ENCODE data around the gene CDH1.

CDH1 gene

DNA sequence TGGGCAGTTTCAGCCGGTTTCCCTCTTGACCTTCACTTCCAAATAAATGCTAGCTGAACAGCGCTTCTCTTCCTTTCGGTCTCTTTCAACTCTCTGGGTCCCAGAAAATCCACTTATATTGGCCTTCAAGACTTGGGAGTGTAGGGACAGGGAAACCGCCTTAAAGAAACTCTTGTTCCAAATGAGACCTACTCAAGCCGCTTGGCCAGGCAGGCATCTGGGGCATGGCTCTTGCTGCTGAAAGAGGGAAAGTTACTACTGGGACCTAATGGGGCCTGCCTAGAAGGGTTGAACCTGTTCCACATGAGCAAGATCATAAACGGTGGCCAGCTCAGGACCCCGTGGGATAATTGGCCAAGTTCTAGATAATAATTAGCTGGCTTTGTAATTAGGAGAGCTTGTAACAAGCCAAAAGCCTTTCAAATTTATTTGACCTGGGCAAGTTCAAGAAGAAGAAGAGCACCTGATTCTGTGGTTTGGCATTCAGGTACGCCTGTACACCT lies 13.2 kb downstream of the CDH1 start:
- TF ChIP-seq, protein P1, sequence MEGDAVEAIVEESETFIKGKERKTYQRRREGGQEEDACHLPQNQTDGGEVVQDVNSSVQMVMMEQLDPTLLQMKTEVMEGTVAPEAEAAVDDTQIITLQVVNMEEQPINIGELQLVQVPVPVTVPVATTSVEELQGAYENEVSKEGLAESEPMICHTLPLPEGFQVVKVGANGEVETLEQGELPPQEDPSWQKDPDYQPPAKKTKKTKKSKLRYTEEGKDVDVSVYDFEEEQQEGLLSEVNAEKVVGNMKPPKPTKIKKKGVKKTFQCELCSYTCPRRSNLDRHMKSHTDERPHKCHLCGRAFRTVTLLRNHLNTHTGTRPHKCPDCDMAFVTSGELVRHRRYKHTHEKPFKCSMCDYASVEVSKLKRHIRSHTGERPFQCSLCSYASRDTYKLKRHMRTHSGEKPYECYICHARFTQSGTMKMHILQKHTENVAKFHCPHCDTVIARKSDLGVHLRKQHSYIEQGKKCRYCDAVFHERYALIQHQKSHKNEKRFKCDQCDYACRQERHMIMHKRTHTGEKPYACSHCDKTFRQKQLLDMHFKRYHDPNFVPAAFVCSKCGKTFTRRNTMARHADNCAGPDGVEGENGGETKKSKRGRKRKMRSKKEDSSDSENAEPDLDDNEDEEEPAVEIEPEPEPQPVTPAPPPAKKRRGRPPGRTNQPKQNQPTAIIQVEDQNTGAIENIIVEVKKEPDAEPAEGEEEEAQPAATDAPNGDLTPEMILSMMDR (conservative IDR thresholded peaks at IDR 0.05; ENCODE audit: low read depth, low read length) = no peak
- no peak overlapping the region for H3K4me3 ChIP-seq (ENCODE audit: low read length)
- DNase-seq (ENCODE audit: low read depth) = no peak

DNA sequence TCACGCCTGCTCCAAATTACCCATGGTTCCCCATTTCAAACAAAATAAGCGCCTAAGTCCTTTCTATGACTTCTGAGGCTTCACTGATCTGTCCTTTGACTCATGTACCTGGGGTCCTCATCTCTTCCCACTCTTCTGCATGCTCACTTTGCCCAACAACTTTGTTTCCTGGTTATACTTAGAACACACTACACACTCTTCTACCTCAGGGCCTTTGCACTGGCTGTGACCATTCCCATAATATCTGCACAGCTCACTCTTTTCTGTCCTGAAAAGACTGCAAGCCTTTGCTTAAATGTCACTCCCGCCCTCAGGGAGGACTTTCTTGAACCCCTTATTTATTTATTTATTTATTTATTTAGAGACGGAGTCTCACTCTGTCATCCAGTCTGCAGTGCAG lies 14.1 kb downstream of the CDH1 start:
- no peak for DNase-seq (ENCODE audit: low read depth)
- no peak overlapping the region for H3K4me3 ChIP-seq (ENCODE audit: low read length)
- TF ChIP-seq, protein P1 (conservative IDR thresholded peaks at IDR 0.05; ENCODE audit: low read depth, low read length) = no peak

DNA sequence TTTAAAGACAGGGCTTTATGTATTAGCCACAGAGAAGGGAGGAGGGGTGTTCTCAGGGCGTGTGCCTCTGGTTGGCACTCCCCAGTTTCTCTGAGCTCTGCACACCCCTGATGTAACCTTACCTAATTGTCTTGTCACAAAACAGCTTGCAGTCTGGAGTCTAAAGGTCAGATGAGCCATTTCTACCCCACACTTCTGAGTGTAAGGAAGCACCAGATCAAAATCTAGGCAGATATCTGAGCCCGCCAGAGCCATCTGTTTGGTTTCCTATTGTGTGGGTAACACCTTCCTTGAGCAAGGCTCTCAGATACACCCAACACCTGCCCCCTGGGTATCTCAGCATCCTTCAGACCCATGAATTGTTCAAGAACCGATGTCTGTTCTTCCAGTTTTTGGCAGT lies 15.5 kb downstream of the CDH1 start:
- no peak for DNase-seq (ENCODE audit: low read depth)
- TF ChIP-seq, protein P1 (conservative IDR thresholded peaks at IDR 0.05; ENCODE audit: low read depth, low read length) = no peak
- no peak overlapping the region for H3K4me3 ChIP-seq (ENCODE audit: low read length)

DNA sequence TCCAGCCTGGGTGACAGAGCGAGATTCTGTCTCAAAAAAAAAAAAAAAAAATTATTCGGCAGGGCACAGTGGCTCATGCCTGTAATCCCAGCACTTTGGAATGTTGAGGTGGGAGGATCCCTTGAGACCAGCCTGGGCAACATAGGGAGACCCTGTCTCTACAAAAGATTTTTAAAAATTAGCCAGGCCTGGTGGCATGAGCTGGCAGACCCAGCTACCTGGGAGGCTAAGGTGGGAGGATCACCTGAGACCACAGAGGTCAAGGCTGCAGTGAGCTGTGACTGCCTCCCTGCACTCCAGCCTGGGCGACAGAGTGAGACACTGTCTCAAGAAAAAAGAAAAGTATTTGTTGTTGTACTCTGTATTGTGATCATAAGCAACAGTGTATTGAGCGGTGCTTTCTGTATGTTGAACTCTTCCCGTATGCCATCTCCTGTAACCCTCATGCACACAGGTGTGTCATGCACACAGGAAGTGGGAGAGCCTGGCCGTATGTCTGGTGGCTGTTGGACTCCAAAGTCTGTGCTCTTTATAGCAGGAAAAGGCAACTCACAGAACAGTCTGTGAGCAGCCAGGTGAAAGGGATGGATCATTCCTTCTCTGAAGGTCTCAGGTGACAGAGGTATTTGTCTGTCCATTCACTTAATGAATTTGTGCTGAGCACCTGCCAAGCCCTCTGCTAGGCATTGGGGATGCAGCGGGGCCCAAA lies 17.1 kb downstream of the CDH1 start:
- TF ChIP-seq, protein P1 (conservative IDR thresholded peaks at IDR 0.05; ENCODE audit: low read depth, low read length) = no peak
- H3K4me3 ChIP-seq (ENCODE audit: low read length) = no peak overlapping the region
- DNase-seq (ENCODE audit: low read depth) = no peak

DNA sequence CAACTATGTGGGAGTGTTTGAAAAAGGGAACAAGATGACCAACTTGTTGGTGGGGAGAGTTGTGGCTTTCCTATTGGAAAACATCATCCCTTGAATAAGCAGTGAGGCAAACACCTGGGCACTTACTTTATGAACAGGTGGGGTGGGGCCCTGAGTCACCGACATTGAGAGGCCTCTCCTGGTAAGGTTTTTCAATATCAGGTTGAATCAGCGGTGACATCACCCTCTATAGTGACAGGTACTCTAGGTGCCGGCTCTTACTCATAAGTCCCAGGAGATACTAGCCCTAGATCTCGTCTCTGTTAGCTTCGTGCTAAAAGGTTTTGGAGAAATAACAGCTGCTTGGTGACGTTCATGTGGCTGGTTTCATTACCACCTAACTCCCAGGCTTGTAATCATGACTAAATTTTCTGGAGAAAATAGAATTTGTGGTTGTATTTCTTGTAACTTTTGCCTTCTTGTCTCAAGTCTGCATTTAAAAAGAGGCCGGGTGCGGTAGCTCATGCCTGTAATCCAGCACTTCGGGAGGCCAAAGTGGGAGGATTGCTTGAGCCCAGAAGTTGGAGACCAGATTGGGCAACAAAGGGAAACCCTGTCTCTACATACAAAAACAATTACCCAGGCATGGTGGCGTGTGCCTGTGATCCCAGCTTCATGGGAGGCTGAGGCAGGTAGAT lies 19.3 kb downstream of the CDH1 start:
- H3K4me3 ChIP-seq (ENCODE audit: low read length) = no peak overlapping the region
- no peak for DNase-seq (ENCODE audit: low read depth)
- TF ChIP-seq, protein P1 (conservative IDR thresholded peaks at IDR 0.05; ENCODE audit: low read depth, low read length) = no peak

DNA sequence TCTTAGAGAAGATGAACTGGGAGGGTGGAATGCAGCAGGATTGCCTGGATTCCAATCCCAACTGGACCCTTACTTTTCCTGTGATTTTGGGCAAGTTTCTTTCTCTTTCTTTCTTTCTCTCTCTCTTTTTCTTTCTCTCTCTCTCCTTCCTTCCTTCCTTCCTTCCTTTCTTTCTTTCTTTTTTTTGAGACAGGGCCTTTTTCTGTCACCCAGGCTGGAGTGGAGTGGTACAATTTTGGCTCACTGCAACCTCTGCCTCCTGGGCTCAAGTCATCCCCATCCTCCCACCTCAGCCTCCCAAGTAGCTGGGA lies 20.5 kb downstream of the CDH1 start:
- H3K4me3 ChIP-seq (ENCODE audit: low read length) = no peak overlapping the region
- TF ChIP-seq, protein P1 (conservative IDR thresholded peaks at IDR 0.05; ENCODE audit: low read depth, low read length) = no peak

DNA sequence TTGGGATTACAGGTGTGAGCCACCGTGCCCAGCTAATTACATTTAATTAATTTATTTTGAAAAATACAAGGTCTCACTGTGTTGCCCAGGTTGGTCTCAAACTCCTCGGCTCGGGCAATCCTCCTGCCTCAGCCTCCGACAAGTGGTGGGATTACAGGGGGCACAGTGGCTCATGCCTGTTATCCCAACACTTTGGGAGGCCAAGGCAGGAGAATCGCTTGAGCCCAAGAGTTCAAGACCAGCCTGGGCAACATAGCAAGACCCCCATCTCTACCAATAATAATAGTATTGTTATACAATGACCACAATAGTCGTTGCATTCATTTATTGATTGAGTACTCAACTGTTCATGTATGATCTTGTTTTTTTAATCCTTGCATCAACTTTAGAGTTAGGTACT lies 22.0 kb downstream of the CDH1 start:
- TF ChIP-seq, protein P1 (conservative IDR thresholded peaks at IDR 0.05; ENCODE audit: low read depth, low read length) = no peak
- DNase-seq (ENCODE audit: low read depth) = no peak
- no peak overlapping the region for H3K4me3 ChIP-seq (ENCODE audit: low read length)

More for the DNA sequence above, 20.5 kb downstream of the CDH1 start:
- no peak for DNase-seq (ENCODE audit: low read depth)
